ENCODE measurements around the gene ANKRD29. TPM values are rescaled to one million over a fixed set of nuclear protein-coding genes. Genes with fewer than 3 reads are reported as not detected.
A peak's percentile ranks its signal among the peaks of the same experiment; 100 is the strongest.
"Not testable (repeated sequence)": the region's sequence is repeated elsewhere in the genome, so short reads cannot be mapped to it uniquely, and the experiment has no call there.

ANKRD29 gene
- total RNA-seq, 1 donor from 2014 or later: 21.5 TPM

GRCh38 chr18:23574611-23575308 is 88.0 kb downstream of the ANKRD29 start:
- no peak for ATAC-seq
- DNase-seq (ENCODE audit: low spot score): no peak
- intact Hi-C loops (cut with DNase I): no loop called here

- intact Hi-C loops (cut with DNase I): no loop called here
- no peak for DNase-seq (ENCODE audit: low spot score)
- peak; percentile 48 for ATAC-seq
Observed at GRCh38 chr18:23573626-23574431, 88.9 kb downstream of the ANKRD29 start.

- intact Hi-C loops (cut with DNase I): no loop called here
- no peak for DNase-seq (ENCODE audit: low spot score)
- no peak for ATAC-seq
Observed at GRCh38 chr18:23573020-23573419, 89.7 kb downstream of the ANKRD29 start.

- intact Hi-C loops (cut with DNase I): no loop called here
- DNase-seq (ENCODE audit: low spot score) (no peak), ATAC-seq (no peak)
Observed at GRCh38 chr18:23572570-23572969, 90.1 kb downstream of the ANKRD29 start.

- no peak for ATAC-seq
- DNase-seq (ENCODE audit: low spot score): no peak
Observed at GRCh38 chr18:23572012-23572411, 90.7 kb downstream of the ANKRD29 start.

GRCh38 chr18:23570912-23571504 is 91.7 kb downstream of the ANKRD29 start:
- DNase-seq (ENCODE audit: low spot score) (no peak), ATAC-seq (no peak)
- intact Hi-C loops (cut with DNase I): no loop called here

More at GRCh38 chr18:23572012-23572411, 90.7 kb downstream of the ANKRD29 start:
- intact Hi-C loops (cut with DNase I): no loop called here

GRCh38 chr18:23569299-23570063 is 93.2 kb downstream of the ANKRD29 start:
- ATAC-seq: no peak
- no peak for DNase-seq (ENCODE audit: low spot score)
- intact Hi-C loops (cut with DNase I): no loop called here

- ATAC-seq (no peak), DNase-seq (ENCODE audit: low spot score) (no peak)
- intact Hi-C loops (cut with DNase I): no loop called here
Observed at GRCh38 chr18:23568281-23569138, 94.2 kb downstream of the ANKRD29 start.

GRCh38 chr18:23567671-23568070 is 95.0 kb downstream of the ANKRD29 start:
- DNase-seq (ENCODE audit: low spot score) (no peak), ATAC-seq (no peak)
- intact Hi-C loops (cut with DNase I): no loop called here

GRCh38 chr18:23565916-23566547 is 96.7 kb downstream of the ANKRD29 start:
- DNase-seq (ENCODE audit: low spot score): no peak
- no peak for ATAC-seq
- intact Hi-C loops (cut with DNase I): no loop called here

- intact Hi-C loops (cut with DNase I): no loop called here
- ATAC-seq: no peak
- DNase-seq (ENCODE audit: low spot score): no peak
Observed at GRCh38 chr18:23563377-23564043, 99.2 kb downstream of the ANKRD29 start.

- ATAC-seq (no peak), DNase-seq (ENCODE audit: low spot score) (no peak)
- intact Hi-C loops (cut with DNase I): no loop called here
Observed at GRCh38 chr18:23560186-23560585, 102.5 kb downstream of the ANKRD29 start.

- intact Hi-C loops (cut with DNase I); ATAC-seq: not testable (repeated sequence)
Observed at GRCh38 chr18:23557511-23557910, 105.2 kb downstream of the ANKRD29 start.

GRCh38 chr18:23556145-23556780 is 106.4 kb downstream of the ANKRD29 start:
- no peak for DNase-seq (ENCODE audit: low spot score)
- intact Hi-C loops (cut with DNase I): no loop called here
- no peak for ATAC-seq

More at GRCh38 chr18:23557511-23557910, 105.2 kb downstream of the ANKRD29 start:
- DNase-seq (ENCODE audit: low spot score): not testable (repeated sequence)

- ATAC-seq: no peak
- no peak for DNase-seq (ENCODE audit: low spot score)
- intact Hi-C loops (cut with DNase I): no loop called here
Observed at GRCh38 chr18:23553887-23554286, 108.8 kb downstream of the ANKRD29 start.

- ATAC-seq (no peak), DNase-seq (ENCODE audit: low spot score) (no peak)
- intact Hi-C loops (cut with DNase I): no loop called here
Observed at GRCh38 chr18:23552505-23552904, 110.2 kb downstream of the ANKRD29 start.

GRCh38 chr18:23551978-23552377 is 110.7 kb downstream of the ANKRD29 start:
- no peak for DNase-seq (ENCODE audit: low spot score)
- intact Hi-C loops (cut with DNase I): no loop called here
- ATAC-seq: no peak
